Measurements from ENCODE around the gene MINDY4B.

The MINDY4B gene

GRCh38 chr3:150936693-150937092, 31.5 kb upstream of the MINDY4B start (continued):
- TF ChIP-seq ZBTB10 (tag by site-specific recombination; IDR thresholded peaks at IDR 0.05) = no peak

- H3K4me1 ChIP-seq (ENCODE audit: control insufficient read depth, insufficient read depth, low read length) = no peaks in the 10 kb centered on the region
- no peak overlapping the region for H3K4me3 ChIP-seq (ENCODE audit: low read depth, low read length)
- ChIA-PET CTCF (interaction anchor here (0.6 to 1.9 kb wide), 4 partner anchors 8 to 357 kb away, joined by 3 to 8 read pairs (median 4); no protein-coding TSS in a partner anchor), POLR2A (no interaction called here)
- H3K27ac ChIP-seq (ENCODE audit: extremely low read depth, low read depth, low read length) = no peak overlapping the region
- H3K9me3 ChIP-seq (ENCODE audit: control insufficient read depth, insufficient read depth, low read depth, low read length) = no peaks in the 10 kb centered on the region
- H3K36me3 ChIP-seq (ENCODE audit: control insufficient read depth in 2 of 2, insufficient read depth in 1 of 2, low read length in 2 of 2) = no peaks in the 10 kb centered on the region
- no peak for TF ChIP-seq ZBTB6 (tag by site-specific recombination; IDR thresholded peaks at IDR 0.05)
- no peak for TF ChIP-seq ZNF302 (tag by site-specific recombination; IDR thresholded peaks at IDR 0.05; ENCODE audit: low read depth)
- TF ChIP-seq ZBTB48 (tag by site-specific recombination; IDR thresholded peaks at IDR 0.05) = no peak
- TF ChIP-seq SP3 (tag by site-specific recombination; IDR thresholded peaks at IDR 0.05) = no peak
- TF ChIP-seq ZFP69B (tag by site-specific recombination; IDR thresholded peaks at IDR 0.05) = no peak
- TF ChIP-seq ZNF16 (tag by site-specific recombination; IDR thresholded peaks at IDR 0.05; ENCODE audit: low read depth) = no peak
- TF ChIP-seq ZSCAN30 (tag by site-specific recombination; IDR thresholded peaks at IDR 0.05) = no peak
- TF ChIP-seq, protein P1, sequence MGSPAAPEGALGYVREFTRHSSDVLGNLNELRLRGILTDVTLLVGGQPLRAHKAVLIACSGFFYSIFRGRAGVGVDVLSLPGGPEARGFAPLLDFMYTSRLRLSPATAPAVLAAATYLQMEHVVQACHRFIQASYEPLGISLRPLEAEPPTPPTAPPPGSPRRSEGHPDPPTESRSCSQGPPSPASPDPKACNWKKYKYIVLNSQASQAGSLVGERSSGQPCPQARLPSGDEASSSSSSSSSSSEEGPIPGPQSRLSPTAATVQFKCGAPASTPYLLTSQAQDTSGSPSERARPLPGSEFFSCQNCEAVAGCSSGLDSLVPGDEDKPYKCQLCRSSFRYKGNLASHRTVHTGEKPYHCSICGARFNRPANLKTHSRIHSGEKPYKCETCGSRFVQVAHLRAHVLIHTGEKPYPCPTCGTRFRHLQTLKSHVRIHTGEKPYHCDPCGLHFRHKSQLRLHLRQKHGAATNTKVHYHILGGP (tag by site-specific recombination; IDR thresholded peaks at IDR 0.05) = no peak
- TF ChIP-seq ZFHX2 (tag by site-specific recombination; conservative IDR thresholded peaks at IDR 0.05) = no peak
- no peak for TF ChIP-seq ZNF335 (tag by site-specific recombination; conservative IDR thresholded peaks at IDR 0.05)
- TF ChIP-seq ZBTB10 (tag by site-specific recombination; IDR thresholded peaks at IDR 0.05) = no peak
- TF ChIP-seq ZNF488 (tag by site-specific recombination; IDR thresholded peaks at IDR 0.05) = no peak
Observed at GRCh38 chr3:150933473-150933995, 28.3 kb upstream of the MINDY4B start.

DNA sequence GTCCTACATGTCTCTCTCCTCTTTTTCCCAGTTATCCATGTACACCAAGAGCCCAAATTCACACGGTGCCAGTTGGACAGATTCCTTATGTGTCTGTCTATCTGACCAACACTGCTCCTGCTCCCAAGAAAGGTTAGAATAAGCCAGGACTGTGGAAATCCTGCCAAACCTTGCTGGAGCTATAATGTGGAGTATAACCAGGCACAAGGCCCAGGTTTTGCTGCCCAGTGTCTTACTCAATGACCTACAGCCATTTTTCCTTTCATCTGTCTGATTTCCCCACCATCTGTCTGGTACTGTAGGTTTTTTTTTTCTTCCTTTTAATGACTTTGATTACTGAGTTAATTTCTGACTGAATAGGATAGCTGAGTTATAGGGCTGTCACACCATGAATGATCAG, 26.5 kb upstream of the MINDY4B start:
- Histone ChIP-seq H3K9me3 (ENCODE audit: control insufficient read depth, insufficient read depth, low read depth, low read length) (no peaks in the 10 kb centered on the region), H3K27ac (ENCODE audit: extremely low read depth, low read depth, low read length) (no peak overlapping the region), H3K36me3 (ENCODE audit: control insufficient read depth in 2 of 2, insufficient read depth in 1 of 2, low read length in 2 of 2) (no peaks in the 10 kb centered on the region), H3K4me1 (ENCODE audit: control insufficient read depth, insufficient read depth, low read length) (no peaks in the 10 kb centered on the region), H3K4me3 (ENCODE audit: low read depth, low read length) (no peak overlapping the region)
- CTCF ChIA-PET = interaction anchor here (0.7 kb wide), 1 partner anchor 135 kb away, joined by 4 read pairs; no protein-coding TSS in a partner anchor
- POLR2A ChIA-PET = no interaction called here
- TF ChIP-seq ZNF623 (tag by site-specific recombination; IDR thresholded peaks at IDR 0.05) (no peak), ZNF658 (tag by site-specific recombination; IDR thresholded peaks at IDR 0.05) (no peak), ZNF785 (tag by site-specific recombination; IDR thresholded peaks at IDR 0.05) (no peak), ZNF223 (tag by site-specific recombination; IDR thresholded peaks at IDR 0.05) (no peak), ZSCAN5A (tag by site-specific recombination; IDR thresholded peaks at IDR 0.05) (no peak), ZNF837 (tag by site-specific recombination; IDR thresholded peaks at IDR 0.05) (no peak), ZNF169 (tag by site-specific recombination; IDR thresholded peaks at IDR 0.05) (no peak), ZNF555 (tag by site-specific recombination; conservative IDR thresholded peaks at IDR 0.05) (no peak), ZNF473 (tag by site-specific recombination; IDR thresholded peaks at IDR 0.05) (no peak)
- TF ChIP-seq, protein P2, sequence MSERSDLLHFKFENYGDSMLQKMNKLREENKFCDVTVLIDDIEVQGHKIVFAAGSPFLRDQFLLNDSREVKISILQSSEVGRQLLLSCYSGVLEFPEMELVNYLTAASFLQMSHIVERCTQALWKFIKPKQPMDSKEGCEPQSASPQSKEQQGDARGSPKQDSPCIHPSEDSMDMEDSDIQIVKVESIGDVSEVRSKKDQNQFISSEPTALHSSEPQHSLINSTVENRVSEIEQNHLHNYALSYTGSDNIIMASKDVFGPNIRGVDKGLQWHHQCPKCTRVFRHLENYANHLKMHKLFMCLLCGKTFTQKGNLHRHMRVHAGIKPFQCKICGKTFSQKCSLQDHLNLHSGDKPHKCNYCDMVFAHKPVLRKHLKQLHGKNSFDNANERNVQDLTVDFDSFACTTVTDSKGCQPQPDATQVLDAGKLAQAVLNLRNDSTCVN (tag by site-specific recombination; optimal IDR thresholded peaks at IDR 0.05) = no peak
